GM20000 (cell line): ENCODE data around the gene KIF21A.
A peak's percentile ranks its signal among the peaks of the same experiment; 100 is the strongest.

ENCODE experiments used
- DNase-seq: peaks from one replicate; pipeline ENCODE4 v3.0.0; 2012; ENCODE audit warnings: low spot score
- CTCF ChIP-seq: IDR thresholded peaks from 2 replicates; pipeline ENCODE4 v1.5.1; 2012; ENCODE audit warnings: mild to moderate bottlenecking, control low read depth; ENCODE audit errors: extremely low read depth, missing control alignments

Gene KIF21A

GRCh38 chr12:39413836-39414771, 28.8 kb downstream of the KIF21A start:
- TF ChIP-seq CTCF: no peak
- DNase-seq: no peak

GRCh38 chr12:39412210-39412609, 30.7 kb downstream of the KIF21A start:
- no peak for DNase-seq
- TF ChIP-seq CTCF: no peak

DNA sequence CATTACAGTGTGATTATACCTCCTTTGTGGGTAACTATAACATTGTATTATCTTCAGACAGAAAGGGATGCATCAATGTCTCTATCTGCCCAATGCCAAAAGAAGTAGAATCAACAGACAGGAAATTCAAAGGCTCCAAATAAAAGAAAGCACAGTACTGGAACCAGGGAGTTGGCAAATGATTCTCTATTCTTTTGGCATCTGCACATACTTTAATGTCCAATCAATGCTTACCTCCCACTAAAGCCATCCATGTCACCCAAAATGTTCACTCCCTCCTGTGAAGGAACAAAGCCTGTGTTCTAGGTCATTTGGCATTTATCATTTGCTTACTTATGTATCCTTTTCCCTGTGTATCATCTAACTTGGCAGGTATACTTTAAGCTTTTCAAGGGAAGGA, 36.7 kb downstream of the KIF21A start:
- DNase-seq: no peak
- no peak for TF ChIP-seq CTCF

- TF ChIP-seq CTCF: no peak
- DNase-seq: no peak
Measured at GRCh38 chr12:39405580-39405979, 37.3 kb downstream of the KIF21A start.

DNA sequence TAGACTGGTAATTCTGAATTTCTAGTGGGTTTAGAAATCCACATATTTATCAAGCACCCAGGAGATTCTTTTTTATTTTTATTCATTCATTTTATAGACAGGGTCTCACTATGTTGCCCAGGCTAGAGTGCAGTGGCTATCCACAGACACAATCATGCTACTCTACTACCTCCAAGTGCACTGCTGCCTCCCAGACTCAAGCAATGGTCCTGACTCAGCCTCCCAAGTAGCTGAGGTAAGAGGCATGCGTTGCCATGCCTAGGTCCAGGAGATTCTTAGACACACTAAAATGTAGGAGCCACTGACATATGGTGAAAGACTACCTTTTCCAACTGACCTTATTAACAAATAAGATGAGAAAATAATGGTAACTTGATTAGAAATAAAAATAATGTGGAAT, 38.9 kb downstream of the KIF21A start:
- no peak for DNase-seq
- TF ChIP-seq CTCF: no peak

DNA sequence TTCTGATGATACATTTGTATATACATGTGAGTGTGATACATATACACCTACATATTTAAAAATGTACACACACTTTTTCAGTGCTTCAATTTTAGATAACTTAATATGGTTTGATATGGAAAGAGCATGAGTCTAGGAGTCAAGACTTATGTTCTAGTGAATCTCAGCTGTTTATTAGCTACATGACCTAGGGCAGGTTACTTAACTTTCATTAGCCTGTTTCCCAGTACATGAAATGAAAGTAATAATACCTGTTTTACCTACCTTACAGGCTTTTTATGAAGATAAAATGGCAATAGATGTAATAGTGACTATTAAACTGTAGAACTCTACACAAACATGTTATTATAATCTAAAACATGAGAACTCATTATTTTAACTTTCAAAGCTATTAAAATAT, 39.5 kb downstream of the KIF21A start:
- no peak for TF ChIP-seq CTCF
- DNase-seq: no peak

- peak; percentile 24 for DNase-seq
- no peak for TF ChIP-seq CTCF
Measured at GRCh38 chr12:39402922-39403321, 40.0 kb downstream of the KIF21A start.
